OCI-LY1 (cell line): ENCODE data around the gene IGF2BP3.

ENCODE experiments used
- EZH2 ChIP-seq: fragments of 200-600 bp; sonication (generic), shearing (Covaris generic); IDR thresholded peaks from 2 replicates; pipeline ENCODE4 v1.8.0; 2017; ENCODE audit warnings: borderline replicate concordance, mixed run types, mild to moderate bottlenecking, antibody characterized with exemption, low read length, moderate library complexity, mixed read lengths
- TF ChIP-seq, protein P1 (sequence below): fragments of 200-600 bp; sonication (generic), shearing (Covaris generic); IDR thresholded peaks from 2 replicates; pipeline ENCODE4 v1.5.1; 2017; ENCODE audit warnings: mild to moderate bottlenecking, antibody characterized with exemption, low read length, moderate library complexity, mixed read lengths

DNA sequence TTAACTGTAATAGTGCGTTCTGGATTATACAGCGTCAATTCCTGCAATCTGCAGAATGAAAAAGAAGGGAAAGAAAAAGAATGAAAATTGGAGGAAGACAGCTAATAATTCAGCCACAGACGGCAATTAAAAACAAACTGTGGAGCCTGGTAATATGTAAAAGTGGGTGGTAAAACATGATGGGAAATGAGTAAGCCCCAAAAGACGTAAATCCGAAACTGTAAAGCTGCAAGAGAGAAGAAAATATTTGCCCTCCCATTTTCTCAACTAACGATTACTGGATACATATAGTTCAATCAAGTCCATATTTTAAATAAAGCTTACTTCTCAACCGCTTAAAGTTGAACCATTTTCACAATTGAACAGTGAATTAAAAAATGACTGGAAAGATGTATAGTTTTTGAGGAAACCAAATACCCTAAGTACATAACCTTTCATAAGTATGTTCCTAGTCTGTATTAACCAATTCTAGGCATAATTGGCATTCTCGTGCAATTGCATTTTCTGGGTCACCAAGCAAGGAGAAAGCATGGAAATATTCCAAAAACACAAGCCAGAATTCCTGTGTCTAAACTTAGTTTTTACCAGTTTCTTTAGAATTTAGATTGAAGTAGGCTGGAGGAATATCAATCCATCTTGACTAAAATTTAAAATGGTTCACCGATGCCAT is 126.3 kb downstream of the IGF2BP3 start:
- TF ChIP-seq, protein P1, sequence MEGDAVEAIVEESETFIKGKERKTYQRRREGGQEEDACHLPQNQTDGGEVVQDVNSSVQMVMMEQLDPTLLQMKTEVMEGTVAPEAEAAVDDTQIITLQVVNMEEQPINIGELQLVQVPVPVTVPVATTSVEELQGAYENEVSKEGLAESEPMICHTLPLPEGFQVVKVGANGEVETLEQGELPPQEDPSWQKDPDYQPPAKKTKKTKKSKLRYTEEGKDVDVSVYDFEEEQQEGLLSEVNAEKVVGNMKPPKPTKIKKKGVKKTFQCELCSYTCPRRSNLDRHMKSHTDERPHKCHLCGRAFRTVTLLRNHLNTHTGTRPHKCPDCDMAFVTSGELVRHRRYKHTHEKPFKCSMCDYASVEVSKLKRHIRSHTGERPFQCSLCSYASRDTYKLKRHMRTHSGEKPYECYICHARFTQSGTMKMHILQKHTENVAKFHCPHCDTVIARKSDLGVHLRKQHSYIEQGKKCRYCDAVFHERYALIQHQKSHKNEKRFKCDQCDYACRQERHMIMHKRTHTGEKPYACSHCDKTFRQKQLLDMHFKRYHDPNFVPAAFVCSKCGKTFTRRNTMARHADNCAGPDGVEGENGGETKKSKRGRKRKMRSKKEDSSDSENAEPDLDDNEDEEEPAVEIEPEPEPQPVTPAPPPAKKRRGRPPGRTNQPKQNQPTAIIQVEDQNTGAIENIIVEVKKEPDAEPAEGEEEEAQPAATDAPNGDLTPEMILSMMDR, result no peak
- no peak for TF ChIP-seq EZH2
